ENCODE results near the gene ADGRB2.

The ADGRB2 gene

GRCh38 chr1:31790641-31791091, 26.5 kb upstream of the ADGRB2 start:
- DNase-seq (ENCODE audit: extremely low read depth, low read depth) = no peak
- no peak for TF ChIP-seq CTCF (IDR thresholded peaks at IDR 0.05; ENCODE audit: low read depth, low read length, missing control alignments)

GRCh38 chr1:31790140-31790539, 26.0 kb upstream of the ADGRB2 start:
- TF ChIP-seq CTCF (IDR thresholded peaks at IDR 0.05; ENCODE audit: low read depth, low read length, missing control alignments) = no peak
- DNase-seq (ENCODE audit: extremely low read depth, low read depth) = no peak
- no peak overlapping the region for H3K4me3 ChIP-seq (replicated peaks; ENCODE audit: low read depth, low read length)

More at GRCh38 chr1:31790641-31791091, 26.5 kb upstream of the ADGRB2 start:
- H3K4me3 ChIP-seq (replicated peaks; ENCODE audit: low read depth, low read length) = no peak overlapping the region

GRCh38 chr1:31789259-31790065, 25.3 kb upstream of the ADGRB2 start:
- TF ChIP-seq CTCF (IDR thresholded peaks at IDR 0.05; ENCODE audit: low read depth, low read length, missing control alignments) = peak; percentile 92
- H3K4me3 ChIP-seq (replicated peaks; ENCODE audit: low read depth, low read length) = peak overlapping the region; percentile 56
- DNase-seq (ENCODE audit: extremely low read depth, low read depth) = peak; percentile 52

- DNase-seq (ENCODE audit: extremely low read depth, low read depth) = peak; percentile 30
- TF ChIP-seq CTCF (IDR thresholded peaks at IDR 0.05; ENCODE audit: low read depth, low read length, missing control alignments) = no peak
- peak overlapping the region; percentile 56 for H3K4me3 ChIP-seq (replicated peaks; ENCODE audit: low read depth, low read length)
These were observed 24.7 kb upstream of the ADGRB2 start for GRCh38 chr1:31788825-31789256.

GRCh38 chr1:31788138-31788824, 24.1 kb upstream of the ADGRB2 start:
- DNase-seq (ENCODE audit: extremely low read depth, low read depth) = peak; percentile 79
- peak overlapping the region; percentile 56 for H3K4me3 ChIP-seq (replicated peaks; ENCODE audit: low read depth, low read length)
- no peak for TF ChIP-seq CTCF (IDR thresholded peaks at IDR 0.05; ENCODE audit: low read depth, low read length, missing control alignments)

- DNase-seq (ENCODE audit: extremely low read depth, low read depth) = no peak
- H3K4me3 ChIP-seq (replicated peaks; ENCODE audit: low read depth, low read length) = peak overlapping the region; percentile 56
- no peak for TF ChIP-seq CTCF (IDR thresholded peaks at IDR 0.05; ENCODE audit: low read depth, low read length, missing control alignments)
These were observed 23.6 kb upstream of the ADGRB2 start for GRCh38 chr1:31787786-31788137.

Data from HFF-Myc (cell line).